ENCODE results near the gene SUMO1. TPM values are rescaled to one million over a fixed set of nuclear protein-coding genes. Genes with fewer than 3 reads are reported as not detected.
A peak's percentile ranks its signal among the peaks of the same experiment; 100 is the strongest.

Gene SUMO1
- total and polyA plus RNA-seq, 2 of the 8 experiments (the other 6 are each of a cell fraction or from before 2014, with no cell fraction given), result 108 to 238 TPM

GRCh38 chr2:202249521-202250253 lies 11.3 kb upstream of the SUMO1 start (continued):
- TF ChIP-seq POU5F1 (IDR thresholded peaks at IDR 0.05; ENCODE audit: low read depth, low read length) (peak; percentile 78; the same call in 1 of the 2 replicates), EZH2 (IDR thresholded peaks at IDR 0.05; ENCODE audit: low read depth, low read length, severe bottlenecking) (no peak), SUZ12 (IDR thresholded peaks at IDR 0.05; ENCODE audit: low read length) (no peak), GABPA (IDR thresholded peaks at IDR 0.05; ENCODE audit: borderline replicate concordance, insufficient read depth, low read length) (no peak), KDM5A (IDR thresholded peaks at IDR 0.05; ENCODE audit: low read length) (no peak), SIRT6 (IDR thresholded peaks at IDR 0.05; ENCODE audit: low read length) (no peak), RFX5 (IDR thresholded peaks at IDR 0.05; ENCODE audit: borderline replicate concordance, low read depth, low read length) (no peak), CHD1 (IDR thresholded peaks at IDR 0.05; ENCODE audit: low read depth, low read length) (no peak), TCF12 (IDR thresholded peaks at IDR 0.05; ENCODE audit: low read depth, low read length) (peak; percentile 82; the same call in 1 of the 2 replicates), CHD7 (IDR thresholded peaks at IDR 0.05; ENCODE audit: insufficient replicate concordance, low read length) (no peak)
